Activated T-cell treated with anti-CD3 and anti-CD28 coated beads for 24 hours (primary cell): ENCODE data around the gene SMARCD3.

Experiments
- DNase-seq: peaks from one replicate; pipeline ENCODE4 v3.0.0-alpha.2; 2020; ENCODE audit warnings: low read depth

The SMARCD3 gene

DNA sequence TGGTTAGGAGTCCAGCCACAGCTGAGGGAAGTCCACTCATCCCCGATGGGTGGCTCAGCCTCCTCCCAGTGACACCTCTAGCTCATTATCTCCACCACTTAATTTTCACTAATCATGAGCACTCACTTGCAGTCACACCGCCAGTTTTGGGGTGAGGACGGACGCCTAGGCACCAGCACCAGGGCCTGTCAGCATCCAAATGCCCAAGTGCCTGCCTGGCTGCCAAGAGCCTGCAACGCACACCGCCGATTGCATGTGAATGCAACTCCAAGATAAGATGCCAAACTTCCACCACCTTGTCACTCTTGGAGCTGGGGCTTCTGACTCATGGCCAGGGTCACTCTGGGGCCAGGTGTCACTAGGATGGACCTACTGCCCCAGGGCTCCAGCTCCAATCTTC is 24.4 kb upstream of the SMARCD3 start:
- DNase-seq, result no peak

DNA sequence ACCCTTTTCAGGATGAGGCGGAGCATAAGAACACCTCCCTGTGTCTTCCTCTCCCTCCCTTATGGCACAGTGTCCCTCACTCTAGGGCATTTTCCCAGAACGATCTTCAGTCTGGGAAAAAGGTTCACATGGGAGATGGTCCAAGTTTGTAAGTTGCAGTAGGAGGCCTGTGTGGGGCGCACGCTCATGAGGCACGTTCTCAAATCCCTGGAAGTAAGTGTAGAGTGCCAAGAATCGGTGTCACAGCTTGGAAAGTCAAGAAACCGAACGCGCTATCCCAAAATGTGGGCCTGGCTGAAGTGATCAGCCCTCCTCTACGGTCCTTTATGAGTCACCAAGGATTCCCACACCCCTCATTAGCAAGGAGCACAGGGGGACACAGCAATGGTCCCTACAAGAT is 23.9 kb upstream of the SMARCD3 start:
- DNase-seq, result no peak

GRCh38 chr7:151271699-151272355 is 23.3 kb upstream of the SMARCD3 start:
- no peak for DNase-seq

DNA sequence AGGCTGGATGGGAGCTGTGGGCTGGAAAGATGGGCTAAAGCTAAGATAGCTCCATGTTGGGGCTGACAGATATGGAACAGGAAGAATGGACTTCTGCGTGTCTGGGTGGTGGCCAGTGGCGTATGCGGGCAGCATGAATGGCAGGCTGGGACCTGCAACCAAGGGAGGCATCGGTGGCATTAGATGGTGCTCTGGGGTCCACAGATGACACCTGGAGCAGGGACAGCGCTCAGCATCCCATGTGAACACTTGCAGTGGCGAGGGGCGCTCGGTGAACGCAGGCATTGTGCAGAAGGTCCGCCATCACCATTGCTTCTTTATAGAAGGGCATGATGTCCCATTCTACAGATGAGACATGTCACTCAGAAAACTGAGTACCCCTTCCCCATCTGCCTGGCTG is 21.0 kb upstream of the SMARCD3 start:
- DNase-seq, result no peak

- no peak for DNase-seq
These were observed 16.9 kb upstream of the SMARCD3 start for GRCh38 chr7:151265351-151265931.

GRCh38 chr7:151264615-151265014 is 16.1 kb upstream of the SMARCD3 start:
- DNase-seq, result no peak

DNA sequence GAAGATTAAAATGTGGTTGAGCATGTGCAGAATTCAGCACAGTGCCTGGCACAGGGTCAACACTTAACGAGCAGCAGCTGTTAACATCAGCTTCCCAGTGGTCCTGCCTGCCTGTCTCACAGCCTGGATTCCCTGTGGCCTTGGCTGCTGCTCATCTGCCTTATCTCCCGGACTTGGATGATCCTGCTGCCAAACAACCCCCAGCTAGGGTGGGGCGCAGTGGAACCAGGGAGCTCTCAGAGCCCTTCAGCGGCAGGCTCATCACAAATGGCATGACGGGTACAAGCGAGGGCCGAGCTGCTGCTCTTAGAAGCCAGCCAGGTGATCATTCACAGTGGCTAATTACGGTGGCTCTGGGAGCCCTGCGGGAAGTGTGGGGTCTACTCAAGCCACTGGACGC is 13.0 kb upstream of the SMARCD3 start:
- no peak for DNase-seq

DNA sequence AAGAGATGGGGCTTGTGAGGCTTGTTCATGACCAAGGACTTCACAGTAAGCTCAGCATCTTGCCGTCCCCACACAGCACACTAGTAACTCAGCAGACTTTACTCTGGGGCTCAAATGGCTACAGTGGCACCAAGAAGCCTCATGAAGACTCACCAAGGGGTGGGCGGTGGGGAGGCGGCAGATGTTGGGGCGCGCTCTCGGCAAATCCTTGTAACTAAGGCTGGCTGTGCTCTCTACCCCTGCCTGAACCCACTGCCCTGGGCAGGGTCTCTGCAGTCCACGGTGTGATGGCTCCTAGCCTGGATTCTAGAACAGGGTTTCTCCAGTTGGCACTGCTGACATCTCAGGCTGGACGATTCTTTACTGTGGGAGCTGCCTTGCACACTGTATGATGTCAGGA is 12.4 kb upstream of the SMARCD3 start:
- no peak for DNase-seq

DNA sequence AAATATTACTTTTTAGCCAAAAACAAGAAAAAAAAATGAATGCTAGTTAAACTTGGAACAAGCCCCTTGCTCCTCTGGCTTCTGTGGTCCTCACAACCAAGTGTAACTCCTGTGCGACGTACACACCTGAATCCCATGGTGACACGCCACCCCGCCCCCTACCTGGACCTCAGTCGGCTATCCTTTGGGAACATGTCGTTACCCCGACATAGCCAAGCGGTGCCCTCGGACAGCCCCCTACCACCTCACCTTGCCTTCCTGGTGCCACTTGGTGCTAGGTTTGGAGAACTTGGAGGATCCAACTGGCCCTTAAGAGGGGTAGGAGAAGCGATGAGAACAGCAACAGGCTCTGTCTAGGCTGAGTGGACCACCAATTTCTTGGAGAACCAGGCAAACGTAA is 12.0 kb upstream of the SMARCD3 start:
- no peak for DNase-seq

DNA sequence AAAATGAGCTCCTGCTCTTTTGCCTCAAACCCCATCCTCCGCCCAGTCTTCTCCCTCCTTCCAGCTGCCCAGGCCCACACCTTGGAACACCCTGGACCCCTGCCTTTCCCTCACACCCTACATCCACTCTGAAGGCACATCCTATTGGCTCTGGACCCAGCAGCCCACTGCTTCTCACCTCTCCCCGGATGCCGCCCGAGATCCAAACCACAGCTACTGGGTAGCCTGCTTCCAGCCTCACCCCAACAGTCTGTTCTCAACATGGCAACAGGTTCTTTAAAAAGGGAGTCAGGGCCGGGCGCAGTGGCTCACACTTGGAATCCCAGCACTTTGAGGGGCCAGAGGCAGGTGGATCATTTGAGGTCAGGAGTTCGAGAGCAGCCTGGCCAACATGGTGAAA is 9.5 kb upstream of the SMARCD3 start:
- no peak for DNase-seq

GRCh38 chr7:151256410-151257045 is 8.0 kb upstream of the SMARCD3 start:
- DNase-seq, result no peak

DNA sequence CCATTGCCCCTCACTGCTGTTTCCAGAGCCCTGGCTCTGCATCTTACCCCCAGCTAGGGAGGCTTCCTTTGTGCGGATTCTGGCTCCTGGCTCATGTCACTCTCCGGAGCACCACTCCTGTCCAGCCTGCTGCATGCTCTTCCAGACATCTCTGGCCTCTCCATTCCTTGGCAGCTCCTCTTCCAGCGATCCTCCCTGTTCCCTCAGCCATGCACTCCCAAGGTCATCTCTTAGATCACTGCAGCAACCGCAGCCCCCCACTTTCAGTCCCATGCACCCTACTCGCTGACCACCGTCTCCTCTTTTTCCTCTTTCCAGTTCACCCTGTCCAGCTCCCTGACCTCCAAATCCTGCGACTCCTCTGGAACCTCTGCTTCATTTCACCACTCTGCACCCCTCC is 6.9 kb upstream of the SMARCD3 start:
- no peak for DNase-seq

DNA sequence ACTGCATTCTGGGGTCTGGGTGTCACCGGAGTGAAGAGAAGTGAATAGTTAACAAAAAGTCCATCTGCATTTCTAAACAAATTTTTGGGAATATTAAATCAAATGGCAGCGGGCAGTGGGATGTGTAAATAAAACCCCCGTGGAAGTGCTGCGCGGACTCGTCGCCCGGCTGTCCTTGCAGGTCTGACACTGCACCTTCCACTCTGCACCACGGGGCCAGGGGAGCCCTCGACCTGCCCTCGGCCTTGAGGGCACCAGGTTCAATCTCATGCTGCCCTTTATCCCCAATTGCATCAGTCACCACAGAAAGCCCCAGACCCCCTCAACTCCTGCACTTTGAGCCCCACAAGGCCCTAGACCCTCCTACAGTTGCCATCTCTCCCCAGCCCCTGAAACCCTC is 6.4 kb upstream of the SMARCD3 start:
- DNase-seq, result no peak

DNA sequence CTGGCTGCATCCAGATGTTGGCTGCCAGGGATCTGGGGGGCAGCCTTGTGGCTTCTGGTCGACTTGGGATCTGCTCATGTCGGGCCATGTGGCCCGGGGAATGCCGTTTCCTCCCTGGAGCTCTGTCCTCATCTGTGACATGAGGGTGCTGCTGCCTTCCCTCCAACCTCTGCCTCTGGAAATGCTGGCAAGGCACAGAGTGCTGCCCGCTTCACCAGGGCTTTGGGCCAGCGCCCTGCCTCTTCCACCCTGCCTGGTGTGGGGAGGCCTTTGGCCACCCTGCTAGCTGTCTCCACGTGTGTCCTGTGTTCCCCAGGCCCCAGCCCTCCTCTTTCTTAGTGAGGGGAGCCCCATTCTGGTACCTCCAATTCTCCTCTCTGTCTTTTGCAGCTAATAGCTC is 5.8 kb upstream of the SMARCD3 start:
- no peak for DNase-seq

DNA sequence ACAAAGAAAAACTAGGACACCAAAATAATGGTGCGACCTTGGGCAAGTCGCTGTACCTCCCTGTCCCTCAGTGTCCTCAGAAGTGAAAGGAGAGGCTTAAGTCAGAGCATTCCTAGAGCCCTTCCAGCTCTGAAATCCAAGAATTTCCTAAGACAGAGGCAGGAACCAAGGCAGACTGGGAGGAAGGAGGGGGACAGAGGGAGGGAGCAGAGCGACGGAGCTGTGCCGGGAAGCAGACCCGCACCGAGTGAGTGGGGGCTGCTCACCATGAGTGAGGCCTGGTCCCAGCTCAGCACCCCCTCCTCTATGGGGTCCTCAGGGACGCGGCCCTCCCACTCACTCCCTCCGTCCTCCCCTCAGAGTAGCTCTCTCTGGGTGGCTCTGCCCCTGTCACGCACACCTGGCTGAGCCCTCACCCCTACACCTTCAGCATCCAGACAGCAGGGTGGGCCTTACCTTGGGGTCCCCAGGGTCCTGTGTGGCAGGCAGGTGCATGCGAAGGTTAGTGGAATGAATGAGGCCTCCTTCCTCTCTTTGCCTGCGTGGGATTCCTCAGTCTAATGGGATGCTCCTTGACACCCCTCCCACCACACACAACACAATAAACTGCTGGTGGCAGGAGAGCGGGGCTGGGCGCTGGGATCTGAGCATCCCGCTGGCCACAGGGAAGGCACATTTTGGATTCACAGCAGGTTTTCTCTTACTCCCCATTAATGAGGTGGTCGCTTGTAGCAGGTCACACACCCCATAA is 4.6 kb upstream of the SMARCD3 start:
- no peak for DNase-seq

- DNase-seq, result no peak
These were observed 4.0 kb upstream of the SMARCD3 start for GRCh38 chr7:151252561-151252835.

GRCh38 chr7:151251689-151252560 is 3.4 kb upstream of the SMARCD3 start:
- no peak for DNase-seq

GRCh38 chr7:151251328-151251688 is 2.8 kb upstream of the SMARCD3 start:
- DNase-seq, result no peak

DNA sequence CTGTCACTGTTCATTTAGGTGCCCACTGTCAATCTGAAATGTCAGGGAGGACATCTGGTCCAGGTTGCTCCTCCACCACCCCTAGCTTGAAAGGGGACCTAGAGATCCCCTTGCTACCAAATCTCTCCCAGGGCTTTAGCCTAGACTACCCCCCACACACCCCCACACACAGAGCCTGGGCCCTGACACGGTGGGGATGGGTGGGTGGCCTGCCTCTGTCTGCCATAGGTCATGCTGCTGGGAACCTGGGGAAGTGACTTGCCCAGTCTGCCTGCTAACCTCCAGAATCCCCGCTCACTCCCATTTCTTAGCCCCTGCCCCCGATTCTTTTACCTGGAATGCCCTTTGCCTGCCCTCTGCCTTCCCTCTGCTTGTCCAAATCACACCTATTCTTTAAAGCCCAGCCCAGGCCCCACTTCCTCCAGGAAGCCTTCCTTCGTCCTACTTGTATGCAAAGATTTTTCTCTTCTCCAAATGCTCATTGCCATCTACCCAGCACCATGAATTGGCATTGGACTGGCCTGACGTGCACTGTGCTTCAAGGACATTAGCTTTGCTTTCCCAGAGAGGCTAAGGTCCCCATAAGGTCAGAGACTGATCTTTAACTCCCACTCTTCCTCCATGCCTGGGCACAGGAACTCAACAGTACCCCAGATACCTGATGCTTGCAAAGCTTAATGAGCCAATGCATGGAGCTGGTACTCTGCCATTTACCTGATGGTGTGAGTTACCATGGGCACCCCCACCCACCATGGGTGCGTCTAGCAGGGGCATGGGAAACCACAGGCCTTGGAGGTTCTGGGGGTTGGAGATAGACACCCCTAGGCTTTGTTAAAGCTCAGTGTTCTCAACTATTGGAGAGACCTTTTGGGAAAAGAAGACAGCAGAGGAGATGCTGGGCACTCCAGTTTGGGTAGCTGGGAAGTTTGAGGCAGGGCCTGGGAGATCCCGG is 2.0 kb upstream of the SMARCD3 start:
- no peak for DNase-seq

GRCh38 chr7:151249732-151250072 is 1.2 kb upstream of the SMARCD3 start:
- DNase-seq, result no peak

DNA sequence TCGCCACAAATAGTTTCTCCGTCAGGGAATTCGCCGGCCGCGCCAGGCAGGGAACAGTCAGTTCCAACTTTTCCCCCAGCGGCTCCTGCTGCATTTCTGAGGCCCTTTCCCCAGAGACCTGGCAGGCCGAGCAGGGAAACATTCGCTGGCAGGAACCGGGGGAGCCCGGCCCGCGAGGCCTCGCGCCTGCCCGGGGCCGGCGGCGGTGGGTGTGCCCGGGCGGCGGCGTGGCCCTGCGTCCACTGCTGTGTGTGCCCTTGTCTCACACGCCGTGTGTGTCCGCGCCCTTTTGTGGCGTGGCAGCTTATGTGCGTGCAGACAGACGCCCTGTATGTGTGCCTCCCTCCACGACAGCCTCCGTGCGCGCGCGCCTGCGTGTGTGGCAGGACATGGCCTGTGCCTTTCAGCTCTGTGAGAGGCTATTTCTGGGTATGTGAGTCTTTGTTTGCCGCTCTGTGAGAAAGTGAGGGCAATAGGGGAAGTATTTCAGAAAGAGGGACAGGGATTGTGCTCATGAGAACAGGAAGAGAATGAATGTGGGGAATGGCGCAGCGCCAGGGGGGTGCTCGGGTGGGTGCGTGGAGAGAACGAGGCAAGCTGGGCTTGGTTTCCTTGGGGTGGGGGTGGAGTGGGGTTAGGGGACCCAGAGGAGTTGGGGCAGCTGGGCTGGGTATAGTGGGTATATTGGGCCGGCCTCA is 689 bp upstream of the SMARCD3 start:
- DNase-seq, result no peak
